Measurements from ENCODE around the gene BRD4.
"Not testable (repeated sequence)": the region's sequence is repeated elsewhere in the genome, so short reads cannot be mapped to it uniquely, and the experiment has no call there.

The BRD4 gene

GRCh38 chr19:15337202-15337601 lies 4.9 kb upstream of the BRD4 start:
- Mint-ChIP-seq H3K4me3 (no peak overlapping the region), H3K36me3 (ENCODE audit: low read depth) (peaks cover 4% of the 10 kb centered on the region), H3K27ac (no peak overlapping the region), H3K27me3 (no peaks in the 10 kb centered on the region), H3K4me1 (peaks cover 15% of the 10 kb centered on the region), H3K9me3 (no peaks in the 10 kb centered on the region)
- DNase-seq = no peak
- ATAC-seq = no peak

GRCh38 chr19:15335992-15336391 lies 3.7 kb upstream of the BRD4 start:
- H3K27ac Mint-ChIP-seq = not testable (repeated sequence)

DNA sequence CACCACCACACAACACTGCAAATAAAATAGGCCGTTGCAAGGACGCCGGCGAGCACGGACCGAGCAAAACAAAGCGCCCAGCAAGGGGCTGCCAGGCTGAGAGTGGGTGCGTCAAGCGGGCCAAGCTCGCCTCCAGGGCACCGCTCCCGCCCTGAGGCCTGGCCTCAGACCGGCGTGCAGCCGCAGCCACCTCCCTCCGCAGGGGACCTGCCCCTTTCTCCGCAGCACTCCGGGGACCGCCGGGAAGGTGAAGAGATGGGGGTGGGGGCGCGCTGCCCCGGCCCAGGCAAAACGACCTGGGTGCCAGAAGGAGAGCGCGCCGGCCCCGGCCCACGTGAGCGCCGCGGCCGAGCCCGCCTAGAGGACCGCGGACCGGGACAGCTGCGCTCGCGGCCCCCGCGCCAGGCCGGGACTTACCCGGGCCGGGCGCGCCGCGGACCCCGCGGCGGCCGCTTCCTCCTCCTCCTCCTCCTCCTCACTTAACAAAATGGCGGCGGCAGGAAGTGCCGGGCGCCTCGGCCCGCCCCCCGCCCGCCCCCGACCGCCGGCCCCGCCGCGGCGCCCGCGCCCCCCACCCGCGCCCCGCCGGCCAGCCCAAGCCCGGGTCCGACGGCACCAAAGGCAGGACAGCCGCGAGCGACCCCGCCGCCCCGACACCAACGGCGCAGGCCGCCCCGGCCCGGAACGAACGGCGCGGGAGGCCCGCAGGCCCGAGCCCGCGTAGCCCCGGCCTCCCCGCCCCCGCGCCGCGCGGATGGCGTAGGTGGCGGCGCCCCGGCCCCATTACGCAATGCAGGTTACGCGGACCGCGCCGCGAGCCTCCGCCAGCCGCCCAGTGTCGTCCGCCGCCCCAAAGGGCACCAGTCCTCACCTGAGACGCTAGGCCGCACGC lies 674 bp downstream of the BRD4 start:
- Mint-ChIP-seq H3K27me3 (no peaks in the 10 kb centered on the region), H3K4me3 (peak overlapping the region; percentile 94), H3K36me3 (ENCODE audit: low read depth) (peaks cover 20% of the 10 kb centered on the region), H3K4me1 (peaks cover 55% of the 10 kb centered on the region), H3K27ac (peak overlapping the region; percentile 95), H3K9me3 (no peaks in the 10 kb centered on the region)
- ATAC-seq = peak; percentile 53
- peak; percentile 70 for DNase-seq

More at GRCh38 chr19:15335992-15336391, 3.7 kb upstream of the BRD4 start:
- H3K9me3 Mint-ChIP-seq; DNase-seq; ATAC-seq; H3K4me3 Mint-ChIP-seq; H3K27me3 Mint-ChIP-seq; H3K36me3 Mint-ChIP-seq (ENCODE audit: low read depth): not testable (repeated sequence)
- peaks cover 15% of the 10 kb centered on the region for H3K4me1 Mint-ChIP-seq

DNA sequence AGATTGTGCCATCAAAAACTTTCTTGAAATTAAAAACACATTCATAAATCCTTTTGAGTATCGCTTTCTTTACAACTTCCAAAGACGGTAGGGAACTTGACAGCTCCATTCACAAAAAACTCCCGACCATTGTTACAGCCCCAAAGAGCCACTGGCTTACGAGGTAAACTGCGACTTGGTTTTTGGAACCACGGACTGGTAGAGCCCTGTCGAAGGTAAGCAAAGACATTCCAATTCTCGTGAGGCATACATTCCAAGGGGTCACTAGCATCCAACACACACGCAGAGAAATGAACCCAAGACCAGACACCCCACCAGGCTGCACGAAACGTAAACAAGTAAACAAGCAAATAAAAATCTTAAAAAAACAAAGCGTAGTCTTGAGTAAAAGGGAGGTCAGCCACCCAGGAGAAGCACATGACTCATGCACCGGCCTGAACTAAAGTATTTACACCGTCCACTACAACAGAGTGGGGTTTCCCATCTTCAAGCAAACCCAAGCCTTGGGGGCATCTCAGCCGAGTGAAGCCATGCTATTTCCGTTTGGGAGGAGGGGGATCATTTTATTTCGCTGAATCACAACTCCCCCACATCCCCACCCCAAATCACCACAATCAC lies 1.4 kb downstream of the BRD4 start:
- Mint-ChIP-seq H3K4me1 (peaks cover 62% of the 10 kb centered on the region), H3K27me3 (no peaks in the 10 kb centered on the region), H3K27ac (peak overlapping the region; percentile 95), H3K9me3 (no peaks in the 10 kb centered on the region), H3K4me3 (peak overlapping the region; percentile 94), H3K36me3 (ENCODE audit: low read depth) (peaks cover 20% of the 10 kb centered on the region)
- ATAC-seq (no peak), DNase-seq (no peak)

DNA sequence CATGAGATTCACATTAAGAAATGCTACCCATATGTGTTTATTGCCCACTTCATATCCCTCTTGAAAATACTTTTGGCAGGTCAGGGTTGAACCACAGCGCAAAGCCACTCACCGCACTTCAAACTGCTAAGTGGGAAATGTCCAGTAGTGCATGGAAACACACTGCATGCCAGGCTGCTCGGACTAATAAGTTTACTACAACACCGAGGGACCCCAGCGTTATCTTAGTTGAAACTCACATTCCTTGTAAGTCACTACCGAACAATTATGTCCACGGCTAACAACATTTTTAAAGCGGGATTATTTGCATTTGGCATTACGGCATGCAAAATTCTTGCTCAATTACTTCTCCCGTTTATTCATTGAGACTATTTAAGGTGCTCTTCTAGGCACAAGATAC lies 4.0 kb downstream of the BRD4 start:
- Mint-ChIP-seq H3K4me3 (no peak overlapping the region), H3K27me3 (no peaks in the 10 kb centered on the region)
- no peak for ATAC-seq

DNA sequence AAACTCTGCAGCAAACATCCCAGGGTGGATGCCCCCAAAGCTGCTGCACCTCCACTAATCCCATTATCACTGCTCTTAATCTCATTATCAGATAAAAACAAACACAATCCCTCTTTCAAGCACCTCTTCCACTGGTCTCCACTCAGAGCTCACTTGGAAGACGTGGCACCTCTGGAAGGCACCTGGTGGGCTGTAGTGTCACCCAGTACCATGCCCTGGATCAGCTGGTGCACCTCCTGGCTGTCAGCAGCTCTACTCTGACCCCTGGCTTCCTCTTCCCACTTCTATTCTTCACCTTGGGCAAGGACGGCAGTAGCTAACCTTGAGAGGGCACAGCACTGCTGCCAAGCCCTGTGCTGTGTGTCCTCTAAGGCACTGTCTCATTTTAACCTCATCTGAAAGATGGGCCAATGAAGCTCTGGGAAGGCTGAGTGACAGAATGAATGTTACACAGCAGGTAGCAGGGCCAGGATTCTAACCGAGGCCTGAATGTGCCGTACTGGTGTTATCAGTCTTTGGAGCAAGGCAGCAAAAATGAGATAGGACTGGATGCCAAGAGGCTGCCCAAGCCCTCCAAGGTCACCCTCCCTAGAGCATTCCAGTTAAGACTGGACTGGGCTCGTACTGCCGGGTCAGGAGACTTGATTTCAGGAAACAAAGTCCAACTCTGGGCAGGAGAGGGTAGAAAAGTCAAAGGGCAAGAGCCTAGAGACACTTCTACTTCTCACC lies 7.4 kb downstream of the BRD4 start:
- Mint-ChIP-seq H3K36me3 (ENCODE audit: low read depth) (peaks cover 10% of the 10 kb centered on the region), H3K4me1 (peaks cover 86% of the 10 kb centered on the region), H3K27me3 (no peaks in the 10 kb centered on the region), H3K9me3 (peaks cover 5% of the 10 kb centered on the region), H3K4me3 (peak overlapping the region; percentile 6), H3K27ac (peak overlapping the region; percentile 70)
- ATAC-seq (peak; percentile 37), DNase-seq (no peak)

More for the DNA sequence above, 4.0 kb downstream of the BRD4 start:
- H3K9me3 Mint-ChIP-seq = no peaks in the 10 kb centered on the region
- no peak overlapping the region for H3K27ac Mint-ChIP-seq
- DNase-seq = no peak
- H3K4me1 Mint-ChIP-seq = peaks cover 79% of the 10 kb centered on the region
- peaks cover 21% of the 10 kb centered on the region for H3K36me3 Mint-ChIP-seq (ENCODE audit: low read depth)

- peaks cover 88% of the 10 kb centered on the region for H3K4me1 Mint-ChIP-seq
- H3K36me3 Mint-ChIP-seq (ENCODE audit: low read depth) = peaks cover 6% of the 10 kb centered on the region
- peaks cover 5% of the 10 kb centered on the region for H3K9me3 Mint-ChIP-seq
- no peaks in the 10 kb centered on the region for H3K27me3 Mint-ChIP-seq
- DNase-seq = no peak
- peak overlapping the region; percentile 76 for H3K27ac Mint-ChIP-seq
- H3K4me3 Mint-ChIP-seq = no peak overlapping the region
- ATAC-seq = peak; percentile 39
Observed at GRCh38 chr19:15323496-15324235, 8.7 kb downstream of the BRD4 start.

DNA sequence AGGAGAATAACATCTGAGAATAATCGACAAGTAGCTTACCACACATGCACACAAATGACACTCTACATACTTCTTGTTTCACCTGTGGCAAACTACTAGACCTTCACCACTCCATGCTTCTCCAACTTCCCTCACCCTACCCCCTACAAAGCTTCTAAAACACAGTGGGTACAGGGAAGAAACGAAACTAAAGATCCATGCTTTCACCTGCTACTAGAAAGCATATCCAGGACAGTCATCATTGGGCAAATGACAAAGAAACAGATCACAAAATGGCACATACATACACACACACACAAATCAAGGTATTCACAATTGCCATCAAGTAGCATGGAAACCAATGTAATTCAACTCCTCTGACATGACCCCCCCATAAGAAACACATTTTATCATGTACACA lies 10.6 kb downstream of the BRD4 start:
- Mint-ChIP-seq H3K36me3 (ENCODE audit: low read depth) (peaks cover 6% of the 10 kb centered on the region), H3K4me3 (no peak overlapping the region), H3K27ac (peak overlapping the region; percentile 59), H3K27me3 (no peaks in the 10 kb centered on the region), H3K4me1 (peaks cover 89% of the 10 kb centered on the region), H3K9me3 (peaks cover 5% of the 10 kb centered on the region)
- no peak for ATAC-seq
- no peak for DNase-seq

- ATAC-seq (no peak), DNase-seq (no peak)
- Mint-ChIP-seq H3K9me3 (peaks cover 5% of the 10 kb centered on the region), H3K27ac (peak overlapping the region; percentile 58), H3K27me3 (no peaks in the 10 kb centered on the region), H3K36me3 (ENCODE audit: low read depth) (peaks cover 6% of the 10 kb centered on the region), H3K4me3 (no peak overlapping the region), H3K4me1 (peaks cover 85% of the 10 kb centered on the region)
Observed at GRCh38 chr19:15320116-15320515, 12.2 kb downstream of the BRD4 start.

- Mint-ChIP-seq H3K4me1 (peaks cover 82% of the 10 kb centered on the region), H3K9me3 (peaks cover 5% of the 10 kb centered on the region), H3K4me3 (peak overlapping the region; percentile 9), H3K36me3 (ENCODE audit: low read depth) (peaks cover 6% of the 10 kb centered on the region), H3K27ac (peak overlapping the region; percentile 53), H3K27me3 (no peaks in the 10 kb centered on the region)
- ATAC-seq (peak; percentile 54), DNase-seq (no peak)
Observed at GRCh38 chr19:15318241-15318691, 14.1 kb downstream of the BRD4 start.

DNA sequence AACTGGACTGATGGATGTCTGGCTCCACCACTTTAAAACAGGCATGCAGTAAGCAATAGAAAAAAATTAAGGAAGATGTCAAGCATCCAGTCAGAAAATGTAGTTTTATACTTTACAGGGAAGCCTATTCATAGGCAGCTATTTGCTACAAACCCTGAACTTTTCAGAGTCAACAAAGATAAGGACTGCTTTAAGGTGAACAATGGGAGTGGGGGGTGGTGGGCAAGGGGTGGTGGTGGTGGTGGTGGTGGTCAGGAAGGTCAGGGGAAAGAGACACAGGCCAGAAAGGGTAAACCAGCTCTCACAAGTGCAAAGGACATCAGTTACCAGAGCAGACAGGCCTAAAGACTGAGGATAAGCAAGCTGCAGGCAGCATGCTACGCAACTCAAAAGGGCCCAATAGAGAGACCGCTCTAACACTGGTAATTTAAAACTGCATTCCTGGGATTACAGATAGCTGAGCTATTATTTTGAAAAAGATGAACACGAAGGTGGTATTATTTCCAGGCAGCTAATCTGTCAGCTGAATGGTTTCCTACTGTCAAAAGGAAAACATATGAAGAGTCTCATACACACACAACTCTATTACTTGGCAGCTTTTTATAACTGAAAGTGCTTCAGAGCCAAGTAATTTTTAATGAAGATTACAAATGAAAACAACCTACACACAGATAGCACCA lies 14.8 kb downstream of the BRD4 start:
- peaks cover 4% of the 10 kb centered on the region for H3K36me3 Mint-ChIP-seq (ENCODE audit: low read depth)
- DNase-seq (no peak), ATAC-seq (no peak)
- no peaks in the 10 kb centered on the region for H3K27me3 Mint-ChIP-seq
- H3K4me3 Mint-ChIP-seq = peak overlapping the region; percentile 21
- peaks cover 85% of the 10 kb centered on the region for H3K4me1 Mint-ChIP-seq
- H3K27ac Mint-ChIP-seq = peak overlapping the region; percentile 53
- H3K9me3 Mint-ChIP-seq = peaks cover 5% of the 10 kb centered on the region

- Mint-ChIP-seq H3K9me3 (no peaks in the 10 kb centered on the region), H3K4me3 (peak overlapping the region; percentile 21), H3K4me1 (peaks cover 88% of the 10 kb centered on the region), H3K27ac (peak overlapping the region; percentile 53), H3K27me3 (no peaks in the 10 kb centered on the region), H3K36me3 (ENCODE audit: low read depth) (peaks cover 4% of the 10 kb centered on the region)
- DNase-seq = no peak
- ATAC-seq = no peak
Observed at GRCh38 chr19:15316498-15316897, 15.8 kb downstream of the BRD4 start.

- DNase-seq = no peak
- H3K4me1 Mint-ChIP-seq = peaks cover 87% of the 10 kb centered on the region
- H3K27me3 Mint-ChIP-seq = no peaks in the 10 kb centered on the region
- H3K27ac Mint-ChIP-seq = peak overlapping the region; percentile 81
- H3K36me3 Mint-ChIP-seq (ENCODE audit: low read depth) = peaks cover 4% of the 10 kb centered on the region
- ATAC-seq = no peak
- no peaks in the 10 kb centered on the region for H3K9me3 Mint-ChIP-seq
- no peak overlapping the region for H3K4me3 Mint-ChIP-seq
Observed at GRCh38 chr19:15315101-15315500, 17.2 kb downstream of the BRD4 start.
